ENCODE results near the gene BORCS6.

Gene BORCS6

GRCh38 chr17:8210761-8211458, 20.9 kb upstream of the BORCS6 start:
- no peak for DNase-seq

- peak; percentile 95 to 96 for DNase-seq
Observed at GRCh38 chr17:8209907-8210760, 20.2 kb upstream of the BORCS6 start, which contains the start of gene AURKB. AURKB (minus strand) TSS chr17:8210575; CDS start chr17:8210224, 351 bp downstream.

GRCh38 chr17:8206536-8206935, 16.6 kb upstream of the BORCS6 start:
- no peak for DNase-seq

- no peak for DNase-seq
Observed at GRCh38 chr17:8204761-8205555, 15.0 kb upstream of the BORCS6 start.

- peak; percentile 78 to 83 for DNase-seq
Observed at GRCh38 chr17:8192070-8192815, 2.3 kb upstream of the BORCS6 start.

- DNase-seq = no peak
Observed at GRCh38 chr17:8190506-8190905, 526 bp upstream of the BORCS6 start.

GRCh38 chr17:8189041-8189710, 804 bp downstream of the BORCS6 start:
- no peak for DNase-seq

- DNase-seq = no peak
Observed at GRCh38 chr17:8188263-8188839, 1.6 kb downstream of the BORCS6 start.

- peak; percentile 86 to 93 for DNase-seq
Observed at GRCh38 chr17:8187517-8188262, 2.3 kb downstream of the BORCS6 start.

- peak; percentile 93 to 94 for DNase-seq
Observed at GRCh38 chr17:8186787-8187516, 3.0 kb downstream of the BORCS6 start.

GRCh38 chr17:8186446-8186786, 3.6 kb downstream of the BORCS6 start:
- no peak for DNase-seq

GRCh38 chr17:8185582-8186445, 4.2 kb downstream of the BORCS6 start:
- peak; percentile 89 to 94 for DNase-seq

- DNase-seq = no peak
Observed at GRCh38 chr17:8176998-8177731, 12.8 kb downstream of the BORCS6 start.

- peak; percentile 88 to 92 for DNase-seq
Observed at GRCh38 chr17:8176197-8176940, 13.6 kb downstream of the BORCS6 start, which contains the start of gene TMEM107. TMEM107 (minus strand) TSS chr17:8176380; CDS start chr17:8176286, 94 bp downstream.

- no peak for DNase-seq
Observed at GRCh38 chr17:8175795-8176196, 14.2 kb downstream of the BORCS6 start.

- DNase-seq = peak in 1 of 2 donors; percentile 15
Observed at GRCh38 chr17:8173871-8174322, 16.1 kb downstream of the BORCS6 start.
